Endodermal cell (in vitro differentiated cells): ENCODE results near the gene AGO1. TPM values are rescaled to one million over a fixed set of nuclear protein-coding genes. Genes with fewer than 3 reads are reported as not detected.
"Not testable (repeated sequence)": the region's sequence is repeated elsewhere in the genome, so short reads cannot be mapped to it uniquely, and the experiment has no call there.

ENCODE experiments used
- DNase-seq: peaks from one replicate; pipeline ENCODE4 v3.0.0-alpha.2; 2017
- H3K27ac ChIP-seq: 2 replicates; pipeline ENCODE4 v1.5.1; 2013; ENCODE audit warnings: mild to moderate bottlenecking, low read depth, low read length, moderate library complexity
- H3K27me3 ChIP-seq: 2 replicates; pipeline ENCODE4 v1.6.1; 2013; ENCODE audit warnings: mild to moderate bottlenecking, low read length, moderate library complexity; ENCODE audit not compliant: insufficient read depth, control insufficient read depth, poor library complexity, severe bottlenecking
- H3K36me3 ChIP-seq: 2 replicates; pipeline ENCODE4 v1.7.0; 2013; ENCODE audit warnings: mild to moderate bottlenecking, low read length, moderate library complexity; ENCODE audit not compliant: control insufficient read depth, insufficient read depth
- H3K4me1 ChIP-seq: one replicate; pipeline ENCODE4 v1.7.0; 2013; ENCODE audit warnings: low read length; ENCODE audit not compliant: control insufficient read depth, insufficient read depth
- H3K4me3 ChIP-seq: 2 replicates; pipeline ENCODE4 v1.5.1; 2013; ENCODE audit warnings: mild to moderate bottlenecking, low read length, moderate library complexity
- H3K9ac ChIP-seq: 2 replicates; pipeline ENCODE4 v1.6.1; 2013; ENCODE audit warnings: mild to moderate bottlenecking, low read length, moderate library complexity; ENCODE audit not compliant: poor library complexity, severe bottlenecking; ENCODE audit errors: extremely low read depth
- H3K9me3 ChIP-seq: 2 replicates; pipeline ENCODE4 v1.6.1; 2013; ENCODE audit warnings: mild to moderate bottlenecking, low read length, moderate library complexity; ENCODE audit not compliant: control insufficient read depth
- H3K27ac Mint-ChIP-seq: 2 replicates; pipeline ENCODE4 v1.8.0; 2020; ENCODE audit warnings: mixed read lengths
- H3K27me3 Mint-ChIP-seq: 2 replicates; pipeline ENCODE4 v1.8.0; 2021; ENCODE audit warnings: mild to moderate bottlenecking, mixed read lengths; ENCODE audit not compliant: insufficient read depth
- H3K36me3 Mint-ChIP-seq: 2 replicates; pipeline ENCODE4 v1.8.0; 2020; ENCODE audit warnings: low read depth, mixed read lengths
- H3K4me1 Mint-ChIP-seq: 2 replicates; pipeline ENCODE4 v1.8.0; 2020; ENCODE audit warnings: mixed read lengths
- H3K4me3 Mint-ChIP-seq: 2 replicates; pipeline ENCODE4 v1.8.0; 2020; ENCODE audit warnings: mild to moderate bottlenecking, moderate library complexity, mixed read lengths
- H3K9me3 Mint-ChIP-seq: 2 replicates; pipeline ENCODE4 v1.8.0; 2020; ENCODE audit warnings: mild to moderate bottlenecking, mixed read lengths
- CTCF ChIP-seq: fragments of 200-600 bp; sonication (generic); conservative IDR thresholded peaks from 2 replicates; pipeline ENCODE4 v1.5.0; 2021; ENCODE audit warnings: antibody characterized with exemption, mild to moderate bottlenecking
- WGBS, 2 experiments: methylation state at CpG; one replicate each; pipeline versions ENCODE4 v1.1.5 to v1.1.7; 2013; ENCODE audit warnings: missing lambda C conversion rate in 2 of 2, mixed read lengths in 1 of 2; ENCODE audit not compliant: insufficient coverage in 1 of 2, insufficient read length in 1 of 2; 5-methylcytosine and 5-hydroxymethylcytosine counted together
- total RNA-seq, 2 donors: library from RNA; stranded (reverse); fragmentation: NEBNext Ultra II Directional in 1 of 2; extraction: Animal tissue kit (Norgen Biotek cat#: 25700) in 1 of 2; gene quantifications; 2 replicates in 1 of 2; 3 replicates in 1 of 2; pipeline ENCODE4 v1.2.1, GENCODE V29; 2021

AGO1 gene
- total RNA-seq, 2 donors from 2014 or later = 54.5 to 65.7 TPM

GRCh38 chr1:35959304-35959703 lies 76.3 kb downstream of the AGO1 start:
- H3K27ac ChIP-seq = no peak overlapping the region
- 95% methylated on average over 2 of the region's 3 CpGs; no CpG with 5 or more reads in 1 of the 2 experiments for WGBS, 2 experiments
- TF ChIP-seq CTCF = no peak

GRCh38 chr1:35962952-35963351 lies 79.9 kb downstream of the AGO1 start:
- Histone ChIP-seq H3K27ac (no peak overlapping the region), H3K9ac (no peak overlapping the region), H3K27me3 (no peaks in the 10 kb centered on the region), H3K4me1 (no peaks in the 10 kb centered on the region), H3K36me3 (peaks cover 12% of the 10 kb centered on the region), H3K4me3 (no peak overlapping the region), H3K9me3 (no peaks in the 10 kb centered on the region)
- Mint-ChIP-seq H3K27me3 (no peaks in the 10 kb centered on the region), H3K9me3 (no peaks in the 10 kb centered on the region), H3K4me3 (no peak overlapping the region), H3K4me1 (no peaks in the 10 kb centered on the region), H3K36me3 (peaks cover 16% of the 10 kb centered on the region), H3K27ac (no peak overlapping the region)
- DNase-seq = no peak
- no peak for TF ChIP-seq CTCF
- WGBS, 2 experiments = 93 to 97% methylated on average over 2 of the region's 2 CpGs

More at GRCh38 chr1:35959304-35959703, 76.3 kb downstream of the AGO1 start:
- Histone ChIP-seq H3K4me3 (no peak overlapping the region), H3K9me3 (no peaks in the 10 kb centered on the region), H3K36me3 (peaks cover 13% of the 10 kb centered on the region), H3K9ac (no peak overlapping the region), H3K4me1 (no peaks in the 10 kb centered on the region), H3K27me3 (no peaks in the 10 kb centered on the region)
- H3K27me3 Mint-ChIP-seq = no peaks in the 10 kb centered on the region
- no peaks in the 10 kb centered on the region for H3K4me1 Mint-ChIP-seq
- DNase-seq = no peak
- peaks cover 11% of the 10 kb centered on the region for H3K36me3 Mint-ChIP-seq
- no peaks in the 10 kb centered on the region for H3K9me3 Mint-ChIP-seq
- H3K27ac Mint-ChIP-seq = no peak overlapping the region
- H3K4me3 Mint-ChIP-seq = no peak overlapping the region

- not testable (repeated sequence) for DNase-seq, H3K4me3 Mint-ChIP-seq, H3K4me1 ChIP-seq, H3K9me3 ChIP-seq, H3K9ac ChIP-seq, H3K27ac Mint-ChIP-seq, H3K27ac ChIP-seq, H3K9me3 Mint-ChIP-seq, H3K4me3 ChIP-seq, H3K4me1 Mint-ChIP-seq, H3K27me3 Mint-ChIP-seq, H3K27me3 ChIP-seq
- H3K36me3 Mint-ChIP-seq = peaks cover 27% of the 10 kb centered on the region
- 100% methylated on average over 1 of the region's 1 CpG; no CpG with 5 or more reads in 1 of the 2 experiments for WGBS, 2 experiments
- peaks cover 26% of the 10 kb centered on the region for H3K36me3 ChIP-seq
Observed at GRCh38 chr1:35964277-35964676, 81.3 kb downstream of the AGO1 start.

GRCh38 chr1:35968396-35968795 lies 85.4 kb downstream of the AGO1 start:
- WGBS, 2 experiments = 100% methylated on average over 1 of the region's 1 CpG; no CpG with 5 or more reads in 1 of the 2 experiments
- H3K27ac ChIP-seq = no peak overlapping the region
- H3K36me3 ChIP-seq = peaks cover 53% of the 10 kb centered on the region
- Mint-ChIP-seq H3K4me3 (no peak overlapping the region), H3K27me3 (no peaks in the 10 kb centered on the region), H3K9me3 (no peaks in the 10 kb centered on the region), H3K36me3 (peaks cover 49% of the 10 kb centered on the region), H3K27ac (no peak overlapping the region), H3K4me1 (no peaks in the 10 kb centered on the region)
- no peak overlapping the region for H3K4me3 ChIP-seq
- H3K9me3 ChIP-seq = peaks cover 4% of the 10 kb centered on the region
- no peak overlapping the region for H3K9ac ChIP-seq
- H3K4me1 ChIP-seq = no peaks in the 10 kb centered on the region
- no peak for DNase-seq
- no peaks in the 10 kb centered on the region for H3K27me3 ChIP-seq
- TF ChIP-seq CTCF = no peak
